Pancreas (tissue), 10 donors: ENCODE measurements around the gene GSTM3. TPM values are rescaled to one million over a fixed set of nuclear protein-coding genes. Genes with fewer than 3 reads are reported as not detected.

ENCODE experiments used
- ATAC-seq, 4 donors: fragments of 200-7000 bp; cut with Tn5 transposase; one replicate each; pipeline versions ENCODE4 v1.8.0 to v1.9.1; 2020; ENCODE audit warnings: mild to moderate bottlenecking in 4 of 4, moderate library complexity in 4 of 4
- DNase-seq, 6 donors: peaks; one replicate each; pipeline ENCODE4 v3.0.0-alpha.2; 2020
- FAIRE-seq: peaks from 2 replicates; lab custom pipeline; 2012; peaks lifted over from hg19 to GRCh38; lab: Jason Lieb, UNC
- H3K27ac ChIP-seq, 4 donors: fragments of 200-600 bp; sonication (generic); 1 replicate in 3 of 4; 2 replicates in 1 of 4; pipeline versions ENCODE4 v1.5.0 to v1.8.0; 2020
- H3K27me3 ChIP-seq, 4 donors: fragments of 200-600 bp; one replicate each; pipeline ENCODE4 v1.8.0; 2021
- H3K36me3 ChIP-seq, 3 donors: fragments of 200-600 bp; sonication (generic) in 1 of 3; one replicate each; pipeline versions ENCODE4 v1.5.0 to v1.8.0; 2020 to 2021
- H3K4me1 ChIP-seq, 3 donors: fragments of 200-600 bp; one replicate each; pipeline ENCODE4 v1.8.0; 2021
- H3K4me3 ChIP-seq, 4 donors: fragments of 200-600 bp; sonication (generic) in 2 of 4; one replicate each; pipeline versions ENCODE4 v1.5.0 to v1.8.0; 2020 to 2021
- H3K9me3 ChIP-seq, 4 donors: fragments of 200-600 bp; one replicate each; pipeline ENCODE4 v1.8.0; 2021
- WGBS, 2 donors: extraction: QIAGEN DNeasy Blood & Tissue Kit; methylation state at CpG; one replicate each; pipeline ENCODE4 v1.1.7; 2013; 5-methylcytosine and 5-hydroxymethylcytosine counted together
- intact Hi-C, 3 donors: fragments of 100-400 bp; cut with DNase I; formaldehyde crosslinking; loops; one replicate each; pipeline versions ENCODE4 v1.11.1 to v1.14.2; 2022
- polyA plus RNA-seq, 2 donors: library from polyadenylated mRNA; stranded (reverse); fragments of 200-250 nt; gene quantifications; one replicate each; pipeline ENCODE4 v1.2.3, GENCODE V29; 2013
- total RNA-seq, 6 donors: library from RNA; stranded (reverse); fragmentation: NEBNext Ultra II Directional in 4 of 6; extraction: Animal tissue kit (Norgen Biotek cat#: 25700) in 4 of 6; gene quantifications; one replicate each; pipeline versions ENCODE4 v1.2.1 to v1.2.4, GENCODE V29; 2021 to 2023
- TF ChIP-seq, protein P1 (sequence below), 4 donors: fragments of 200-600 bp; sonication (generic) in 3 of 4; IDR thresholded peaks; one replicate each; pipeline versions ENCODE4 v1.5.0 to v1.8.0; 2021; ENCODE audit warnings: antibody characterized with exemption in 4 of 4
- donor health status: healthy with polysubstance abuse.
- donor health status: DM: no; HTN: no; CAD: no; lungs with moderate emphysema.
- donor health status: DM: no; HTN: no; CAD: no.
- donor health status: control.
- donor health status: control.
- donor health status: Bipolar disorder and iron deficiency.
- donor health status: DM: yes; HTN: yes; CAD: no.
- donor health status: DM: no; HTN: no; CAD: no.
- donor health status: DM: no; HTN: no; CAD: no.
- donor health status: DM: yes; HTN: yes; CAD: no.

The GSTM3 gene
- total and polyA plus RNA-seq, 8 donors = 13.9 to 58.1 (median 24.7) TPM

DNA sequence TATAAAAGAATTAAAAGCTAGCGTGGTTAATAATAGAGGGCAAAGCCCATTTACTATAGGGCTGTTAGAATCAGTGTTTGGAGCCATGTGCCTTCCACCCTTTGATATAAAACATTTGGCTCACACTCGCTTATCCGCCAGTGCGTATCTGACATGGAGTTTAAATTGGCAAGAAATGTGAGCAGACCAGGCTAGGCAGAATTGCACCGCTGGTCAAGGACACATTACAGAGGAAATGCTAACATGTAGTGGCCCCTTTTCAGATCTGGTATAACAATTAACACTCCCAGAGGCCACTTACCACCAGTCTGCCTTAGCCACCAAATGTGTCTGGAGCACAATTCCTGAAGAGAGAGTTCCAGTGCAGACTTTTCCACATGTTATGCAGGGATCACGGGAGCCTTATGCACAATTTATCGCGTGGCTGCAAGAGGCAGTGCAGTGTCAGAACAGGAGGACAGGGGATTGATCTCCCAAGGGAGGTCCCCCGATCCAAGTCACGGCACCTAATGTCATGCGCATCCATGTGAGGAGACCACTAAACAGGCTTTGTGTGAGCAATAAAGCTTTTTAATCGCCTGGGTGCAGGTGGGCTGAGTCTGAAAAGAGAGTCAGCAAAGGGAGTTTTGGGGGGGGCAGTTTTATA is 14.0 kb downstream of the GSTM3 start:
- Histone ChIP-seq H3K9me3 (no peaks in the 10 kb centered on the region), H3K36me3 (no peaks in the 10 kb centered on the region), H3K27me3 (no peaks in the 10 kb centered on the region), H3K4me3 (no peak overlapping the region), H3K4me1 (peaks cover 9 to 25% (median 14%) of the 10 kb centered on the region in 3 donors), H3K27ac (no peak overlapping the region)
- FAIRE-seq (no peak), ATAC-seq (peak; percentile 42 to 78 (median 63)), DNase-seq (peak in 1 of 6 donors; percentile 35)
- TF ChIP-seq, protein P1, sequence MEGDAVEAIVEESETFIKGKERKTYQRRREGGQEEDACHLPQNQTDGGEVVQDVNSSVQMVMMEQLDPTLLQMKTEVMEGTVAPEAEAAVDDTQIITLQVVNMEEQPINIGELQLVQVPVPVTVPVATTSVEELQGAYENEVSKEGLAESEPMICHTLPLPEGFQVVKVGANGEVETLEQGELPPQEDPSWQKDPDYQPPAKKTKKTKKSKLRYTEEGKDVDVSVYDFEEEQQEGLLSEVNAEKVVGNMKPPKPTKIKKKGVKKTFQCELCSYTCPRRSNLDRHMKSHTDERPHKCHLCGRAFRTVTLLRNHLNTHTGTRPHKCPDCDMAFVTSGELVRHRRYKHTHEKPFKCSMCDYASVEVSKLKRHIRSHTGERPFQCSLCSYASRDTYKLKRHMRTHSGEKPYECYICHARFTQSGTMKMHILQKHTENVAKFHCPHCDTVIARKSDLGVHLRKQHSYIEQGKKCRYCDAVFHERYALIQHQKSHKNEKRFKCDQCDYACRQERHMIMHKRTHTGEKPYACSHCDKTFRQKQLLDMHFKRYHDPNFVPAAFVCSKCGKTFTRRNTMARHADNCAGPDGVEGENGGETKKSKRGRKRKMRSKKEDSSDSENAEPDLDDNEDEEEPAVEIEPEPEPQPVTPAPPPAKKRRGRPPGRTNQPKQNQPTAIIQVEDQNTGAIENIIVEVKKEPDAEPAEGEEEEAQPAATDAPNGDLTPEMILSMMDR (IDR thresholded peaks at IDR 0.05) = no peak
- 51 to 53% methylated on average over 12 of the region's 12 CpGs for WGBS, 2 donors
- intact Hi-C loops = no loop called here

DNA sequence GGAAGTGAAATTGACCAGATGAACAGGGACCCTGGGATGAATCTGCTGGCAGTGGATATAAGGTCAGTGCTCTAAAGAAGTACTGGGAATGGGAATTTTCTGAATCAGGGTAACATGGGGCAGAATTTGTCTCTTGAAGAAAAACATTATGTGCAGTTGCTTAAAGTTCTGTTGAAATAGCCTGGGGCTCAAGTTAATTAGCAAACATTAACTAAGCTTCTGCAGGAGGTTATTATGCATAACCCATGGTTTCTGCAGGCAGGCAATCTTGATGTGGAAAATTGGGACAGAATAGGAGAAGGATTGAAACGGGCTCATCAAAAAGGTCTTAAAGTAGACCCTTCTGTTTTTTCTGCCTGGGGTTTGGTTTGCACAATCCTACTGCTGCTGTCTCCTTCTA is 14.8 kb downstream of the GSTM3 start:
- Histone ChIP-seq H3K27ac (no peak overlapping the region), H3K4me1 (peaks cover under 1 to 18% (median 7%) of the 10 kb centered on the region in 3 donors), H3K9me3 (no peaks in the 10 kb centered on the region), H3K36me3 (no peaks in the 10 kb centered on the region), H3K27me3 (no peaks in the 10 kb centered on the region), H3K4me3 (no peak overlapping the region)
- TF ChIP-seq, protein P1 (IDR thresholded peaks at IDR 0.05) = no peak
- no peak for FAIRE-seq
- no peak for DNase-seq
- intact Hi-C loops = no loop called here
- ATAC-seq = no peak
- WGBS, 2 donors = 61 to 75% methylated on average over 1 of the region's 1 CpG

DNA sequence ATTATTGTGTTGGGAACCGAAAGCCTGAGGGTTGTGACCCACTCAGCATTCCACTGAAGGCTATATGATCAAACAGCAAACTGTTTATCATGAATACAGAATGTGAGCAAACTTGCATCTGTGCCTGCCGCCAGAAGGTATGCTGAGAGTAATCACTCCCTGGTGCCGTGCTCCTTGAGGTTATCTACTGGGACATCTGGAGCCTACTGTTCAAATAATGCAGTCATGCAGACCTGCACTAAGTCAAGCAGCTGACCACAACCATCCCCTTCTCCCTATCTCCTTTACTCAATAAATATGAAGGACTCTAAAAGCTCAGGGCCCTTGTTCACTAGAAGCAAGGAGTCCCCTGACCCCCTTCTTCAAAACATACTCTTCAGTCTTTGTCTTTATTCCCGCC is 15.3 kb downstream of the GSTM3 start:
- H3K27me3 ChIP-seq = no peaks in the 10 kb centered on the region
- TF ChIP-seq, protein P1 (IDR thresholded peaks at IDR 0.05) = no peak
- DNase-seq (no peak), FAIRE-seq (no peak), ATAC-seq (peak in 1 of 4 donors; percentile 36)
- H3K9me3 ChIP-seq = no peaks in the 10 kb centered on the region
- WGBS, 2 donors = 50 to 53% methylated on average over 4 of the region's 4 CpGs
- H3K27ac ChIP-seq = no peak overlapping the region
- intact Hi-C loops = no loop called here
- peaks cover 0 to 13% (median 5%) of the 10 kb centered on the region in 3 donors for H3K4me1 ChIP-seq
- no peak overlapping the region for H3K4me3 ChIP-seq
- no peaks in the 10 kb centered on the region for H3K36me3 ChIP-seq

DNA sequence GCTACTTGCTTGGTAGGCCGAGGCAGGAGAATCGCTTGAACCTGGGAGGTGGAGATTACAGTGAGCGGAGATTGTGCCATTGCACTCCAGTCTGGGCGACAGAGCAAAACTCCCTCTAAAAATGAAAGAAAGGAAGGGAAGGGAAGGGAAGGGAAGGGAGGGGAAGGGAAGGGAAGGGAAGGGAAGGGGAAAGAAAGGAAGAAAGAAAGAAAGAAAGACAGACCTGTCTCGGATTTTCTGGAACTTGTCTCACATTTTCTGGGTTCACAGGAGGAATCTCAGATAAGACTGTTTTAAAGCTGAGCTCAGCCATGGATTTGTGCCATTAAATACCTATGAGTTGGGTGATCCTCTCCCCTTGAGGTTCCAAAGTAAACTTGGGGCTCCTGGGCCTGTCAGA is 15.9 kb downstream of the GSTM3 start:
- no peaks in the 10 kb centered on the region for H3K36me3 ChIP-seq
- 60 to 63% methylated on average over 5 of the region's 5 CpGs for WGBS, 2 donors
- TF ChIP-seq, protein P1 (IDR thresholded peaks at IDR 0.05) = no peak
- H3K4me1 ChIP-seq = peaks cover 0 to 12% (median 5%) of the 10 kb centered on the region in 3 donors
- H3K4me3 ChIP-seq = no peak overlapping the region
- no peaks in the 10 kb centered on the region for H3K9me3 ChIP-seq
- intact Hi-C loops = no loop called here
- no peak for DNase-seq
- H3K27me3 ChIP-seq = no peaks in the 10 kb centered on the region
- FAIRE-seq = no peak
- ATAC-seq = peak in 1 of 4 donors; percentile 18
- H3K27ac ChIP-seq = no peak overlapping the region
